Upper lobe of left lung (tissue), 6 donors: ENCODE measurements around the gene CABLES2. TPM values are rescaled to one million over a fixed set of nuclear protein-coding genes. Genes with fewer than 3 reads are reported as not detected.

Experiments
- ATAC-seq, 2 donors: fragments of 200-7000 bp; cut with Tn5 transposase; one replicate each; pipeline ENCODE4 v1.9.1; 2022; ENCODE audit warnings: mild to moderate bottlenecking in 2 of 2, moderate library complexity in 2 of 2; ENCODE audit not compliant: low FRiP score in 2 of 2
- DNase-seq, 2 donors: peaks; one replicate each; pipeline ENCODE4 v3.0.0-alpha.2; 2019 to 2020
- H3K27ac ChIP-seq, 4 donors: fragments of 200-600 bp; sonication (generic); one replicate each; pipeline ENCODE4 v1.5.1; 2016 to 2019
- H3K27me3 ChIP-seq, 4 donors: fragments of 200-600 bp; sonication (generic); one replicate each; pipeline ENCODE4 v1.5.1; 2017 to 2019
- H3K36me3 ChIP-seq, 4 donors: fragments of 200-600 bp; sonication (generic); one replicate each; pipeline ENCODE4 v1.5.1; 2016 to 2019
- H3K4me1 ChIP-seq, 4 donors: fragments of 200-600 bp; sonication (generic); one replicate each; pipeline ENCODE4 v1.5.1; 2018 to 2019
- H3K4me3 ChIP-seq, 4 donors: fragments of 200-600 bp; sonication (generic); one replicate each; pipeline ENCODE4 v1.5.1; 2017 to 2019; ENCODE audit warnings: mild to moderate bottlenecking in 2 of 4, moderate library complexity in 1 of 4
- H3K9me3 ChIP-seq, 4 donors: fragments of 200-600 bp; sonication (generic); one replicate each; pipeline ENCODE4 v1.5.1; 2018 to 2019
- EP300 ChIP-seq, 4 donors: sonication (generic); formaldehyde crosslinking; IDR thresholded peaks; one replicate each; pipeline ENCODE4 v1.5.1; 2017; ENCODE audit warnings: antibody characterized with exemption in 4 of 4, control low read depth in 2 of 4
- POLR2A ChIP-seq, 4 donors: fragments of 450-650 bp; IDR thresholded peaks; one replicate each; pipeline ENCODE4 v1.5.1; 2016 to 2017; ENCODE audit warnings: antibody characterized with exemption in 4 of 4, mild to moderate bottlenecking in 2 of 4
- POLR2AphosphoS5 ChIP-seq, 2 donors: sonication (generic); formaldehyde crosslinking; IDR thresholded peaks; one replicate each; pipeline ENCODE4 v1.5.1; 2017; ENCODE audit warnings: antibody characterized with exemption in 2 of 2
- WGBS, 2 donors: methylation state at CpG; one replicate each; pipeline ENCODE4 v1.1.5; 2017 to 2018; 5-methylcytosine and 5-hydroxymethylcytosine counted together
- total RNA-seq, 6 donors: library from RNA; depleted of rRNA in 4 of 6; stranded (reverse); fragments of >200 nt in 4 of 6; gene quantifications; one replicate each; pipeline versions ENCODE4 v1.1.0 to v1.2.1, GENCODE V29; 2016 to 2021
- TF ChIP-seq, protein P1 (sequence below), 6 experiments: fragments of 450-650 bp in 4 of 6; fragments of 200-600 bp in 2 of 6; sonication (generic) in 2 of 6; IDR thresholded peaks; one replicate each; pipeline ENCODE4 v1.5.1; 2016 to 2019; ENCODE audit warnings: antibody characterized with exemption in 6 of 6
- donor health status: DM: no; HTN: no; CAD: no; lungs with moderate emphysema.
- donor health status: DM: no; HTN: yes; CAD: no; lungs with severe emphysema.

The CABLES2 gene
- total RNA-seq, 6 donors from 2014 or later, result 2.2 to 5.2 (median 4.0) TPM

DNA sequence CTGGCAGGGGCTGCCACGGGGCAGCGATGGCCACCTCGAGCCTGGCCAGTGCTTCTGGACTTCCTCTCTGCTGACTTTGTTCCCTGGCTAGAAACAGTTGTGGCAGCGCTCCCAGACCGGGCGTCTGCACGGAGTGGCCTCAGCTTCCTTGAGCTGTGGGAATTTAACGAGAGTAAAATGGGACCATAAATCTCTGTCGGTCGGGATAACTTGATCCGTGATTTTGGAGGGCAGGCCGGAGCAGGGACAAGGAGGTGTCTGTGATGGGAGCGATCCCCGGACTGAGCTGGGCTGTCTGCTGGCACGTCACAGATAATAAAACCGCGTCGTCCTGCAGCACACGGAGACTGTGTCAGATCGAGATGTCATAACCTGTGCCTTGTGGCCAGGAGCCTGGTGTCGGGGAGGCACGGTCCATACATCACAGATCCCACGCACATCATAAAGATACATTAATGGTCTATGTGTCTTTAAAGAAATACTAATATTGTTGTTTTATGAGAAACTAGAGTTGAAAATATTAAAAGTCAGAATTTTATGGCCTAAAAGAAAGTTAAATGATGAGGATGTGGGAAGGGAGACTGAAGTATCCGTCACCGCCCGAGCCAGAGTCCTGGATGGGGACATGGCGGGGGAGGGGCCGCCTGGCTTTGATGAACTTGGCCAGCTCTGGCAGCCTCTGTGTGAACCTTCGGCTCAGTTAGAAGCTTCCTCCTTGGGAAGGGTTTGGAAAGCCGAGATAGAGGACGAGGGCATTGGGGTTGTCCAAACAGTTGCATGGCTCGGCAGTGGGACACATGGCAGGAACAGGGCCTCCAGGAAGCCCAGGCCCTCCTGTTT lies 26.8 kb upstream of the CABLES2 start:
- Histone ChIP-seq H3K4me3 (no peak overlapping the region), H3K27me3 (no peaks in the 10 kb centered on the region), H3K9me3 (no peaks in the 10 kb centered on the region), H3K27ac (no peak overlapping the region), H3K36me3 (no peaks in the 10 kb centered on the region), H3K4me1 (no peaks in the 10 kb centered on the region)
- ATAC-seq (no peak), DNase-seq (peak in 1 of 2 donors; percentile 49)
- TF ChIP-seq EP300 (IDR thresholded peaks at IDR 0.05) (no peak), POLR2AphosphoS5 (IDR thresholded peaks at IDR 0.05) (no peak), POLR2A (IDR thresholded peaks at IDR 0.05) (no peak)
- TF ChIP-seq, protein P1, sequence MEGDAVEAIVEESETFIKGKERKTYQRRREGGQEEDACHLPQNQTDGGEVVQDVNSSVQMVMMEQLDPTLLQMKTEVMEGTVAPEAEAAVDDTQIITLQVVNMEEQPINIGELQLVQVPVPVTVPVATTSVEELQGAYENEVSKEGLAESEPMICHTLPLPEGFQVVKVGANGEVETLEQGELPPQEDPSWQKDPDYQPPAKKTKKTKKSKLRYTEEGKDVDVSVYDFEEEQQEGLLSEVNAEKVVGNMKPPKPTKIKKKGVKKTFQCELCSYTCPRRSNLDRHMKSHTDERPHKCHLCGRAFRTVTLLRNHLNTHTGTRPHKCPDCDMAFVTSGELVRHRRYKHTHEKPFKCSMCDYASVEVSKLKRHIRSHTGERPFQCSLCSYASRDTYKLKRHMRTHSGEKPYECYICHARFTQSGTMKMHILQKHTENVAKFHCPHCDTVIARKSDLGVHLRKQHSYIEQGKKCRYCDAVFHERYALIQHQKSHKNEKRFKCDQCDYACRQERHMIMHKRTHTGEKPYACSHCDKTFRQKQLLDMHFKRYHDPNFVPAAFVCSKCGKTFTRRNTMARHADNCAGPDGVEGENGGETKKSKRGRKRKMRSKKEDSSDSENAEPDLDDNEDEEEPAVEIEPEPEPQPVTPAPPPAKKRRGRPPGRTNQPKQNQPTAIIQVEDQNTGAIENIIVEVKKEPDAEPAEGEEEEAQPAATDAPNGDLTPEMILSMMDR (IDR thresholded peaks at IDR 0.05), result no peak
- WGBS, 2 donors, result 44 to 49% methylated on average over 20 to 32 of the region's 32 CpGs

DNA sequence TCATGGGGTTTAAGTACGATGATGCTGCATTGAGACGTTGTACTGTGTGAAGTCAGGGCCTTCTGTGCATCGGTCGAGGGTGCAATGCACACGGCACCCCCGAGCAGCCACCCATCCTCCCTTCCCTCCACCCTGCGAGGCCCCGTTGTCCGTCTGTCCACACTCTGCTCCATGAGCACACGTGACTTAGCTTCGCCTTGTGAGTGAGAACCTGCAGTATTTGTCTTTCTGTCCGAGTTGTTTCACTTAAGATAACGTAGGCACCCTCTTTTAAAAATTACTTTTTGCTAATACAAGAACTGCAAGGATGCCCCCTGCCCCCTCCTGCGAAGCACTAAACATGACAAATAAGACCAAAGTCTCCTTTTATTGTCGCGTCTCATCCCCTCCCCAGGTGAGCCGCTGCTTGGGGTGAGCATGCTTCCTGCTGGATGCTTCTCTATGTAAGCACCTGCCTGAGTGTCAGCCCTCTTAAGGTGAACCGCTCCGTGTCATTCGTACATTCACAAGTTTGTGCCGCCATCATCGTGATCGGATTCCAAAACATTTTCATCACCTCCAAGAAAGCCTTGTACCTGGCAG lies 23.9 kb upstream of the CABLES2 start:
- ATAC-seq (no peak), DNase-seq (no peak)
- Histone ChIP-seq H3K36me3 (no peaks in the 10 kb centered on the region), H3K27ac (no peak overlapping the region), H3K4me3 (no peak overlapping the region), H3K27me3 (no peaks in the 10 kb centered on the region), H3K4me1 (peaks cover 6 to 20% (median 11%) of the 10 kb centered on the region in 4 donors), H3K9me3 (no peaks in the 10 kb centered on the region)
- WGBS, 2 donors, result 59 to 60% methylated on average over 23 of the region's 23 CpGs
- no peak for TF ChIP-seq POLR2AphosphoS5 (IDR thresholded peaks at IDR 0.05)
- TF ChIP-seq, protein P1 (IDR thresholded peaks at IDR 0.05), result no peak
- no peak for TF ChIP-seq POLR2A (IDR thresholded peaks at IDR 0.05)
- TF ChIP-seq EP300 (IDR thresholded peaks at IDR 0.05), result no peak

DNA sequence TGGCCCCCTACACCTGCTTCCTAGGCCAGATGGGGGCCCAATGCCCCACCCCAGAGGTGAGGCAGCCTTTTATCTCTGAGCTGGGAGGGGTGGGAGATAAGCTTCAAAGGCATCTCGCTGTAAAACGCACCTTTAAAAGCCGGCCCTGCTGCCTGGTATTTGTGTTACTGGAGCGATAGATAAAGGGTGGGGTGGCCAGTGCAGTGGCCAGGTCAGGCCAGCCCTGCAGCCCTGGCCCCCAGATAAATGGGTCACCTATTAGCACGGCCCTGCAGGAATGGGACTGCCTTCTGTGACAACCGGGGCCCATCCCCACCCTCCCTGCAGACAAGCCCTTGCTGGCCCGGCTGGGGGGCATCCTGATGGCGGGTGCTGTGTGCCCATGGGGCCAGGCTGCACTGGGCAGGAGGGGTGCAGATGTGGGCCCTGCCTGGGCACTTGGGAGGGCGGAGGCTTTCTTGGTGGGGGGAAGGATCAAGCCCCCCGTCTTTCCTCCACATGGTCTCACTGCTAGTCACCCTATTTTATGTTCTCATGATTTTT lies 23.3 kb upstream of the CABLES2 start:
- no peaks in the 10 kb centered on the region for H3K27me3 ChIP-seq
- peaks cover 6 to 20% (median 11%) of the 10 kb centered on the region in 4 donors for H3K4me1 ChIP-seq

DNA sequence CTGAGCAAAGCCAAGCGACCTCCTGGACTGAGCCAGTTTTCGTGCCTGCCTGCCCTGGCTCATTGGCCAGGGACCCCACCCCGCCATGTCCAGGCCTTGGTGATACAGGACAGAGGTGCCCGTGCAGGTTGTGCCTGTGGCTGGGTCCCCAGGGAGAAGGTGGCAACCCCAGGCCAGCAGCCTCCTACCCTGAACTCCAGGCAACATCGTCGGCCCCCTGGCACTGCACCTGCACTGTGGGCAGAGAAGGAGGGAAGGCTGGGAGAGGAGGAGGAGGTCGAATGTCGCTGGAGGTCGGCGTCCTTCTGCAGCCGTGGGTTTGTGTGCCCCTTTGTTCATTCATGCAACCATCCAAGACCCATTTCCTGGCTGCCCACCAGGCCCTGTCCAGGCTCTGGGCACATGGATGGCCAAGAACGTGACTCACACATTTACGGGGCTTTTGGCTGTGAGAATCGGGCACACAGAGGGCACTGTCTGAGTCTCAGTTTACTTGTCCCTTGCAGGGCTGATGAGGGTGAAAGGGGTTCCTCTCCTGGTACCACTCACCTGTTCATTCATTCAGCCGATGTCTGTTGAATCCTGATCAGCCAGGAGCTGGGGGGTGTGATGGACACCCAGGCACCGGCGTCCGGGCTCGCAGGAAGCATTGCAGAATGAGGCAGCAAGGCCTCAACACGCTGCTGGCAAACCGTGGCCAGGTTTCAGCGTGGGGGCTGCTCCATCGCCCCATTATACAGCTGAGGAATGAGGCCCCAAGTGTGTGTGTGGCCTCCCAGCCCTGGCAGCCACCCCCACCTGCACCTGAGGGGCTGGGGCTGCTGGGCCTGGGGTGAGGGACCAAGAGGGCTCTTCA lies 22.6 kb upstream of the CABLES2 start:
- H3K4me1 ChIP-seq, result peaks cover 6 to 20% (median 11%) of the 10 kb centered on the region in 4 donors
- ATAC-seq, result no peak
- DNase-seq, result peak in 1 of 2 donors; percentile 67
- no peaks in the 10 kb centered on the region for H3K9me3 ChIP-seq
- H3K4me3 ChIP-seq, result no peak overlapping the region
- 80 to 91% methylated on average over 18 to 23 of the region's 23 CpGs for WGBS, 2 donors
- no peak overlapping the region for H3K27ac ChIP-seq
- no peaks in the 10 kb centered on the region for H3K36me3 ChIP-seq
- TF ChIP-seq, protein P1 (IDR thresholded peaks at IDR 0.05), result no peak
- TF ChIP-seq POLR2A (IDR thresholded peaks at IDR 0.05) (no peak), EP300 (IDR thresholded peaks at IDR 0.05) (no peak), POLR2AphosphoS5 (IDR thresholded peaks at IDR 0.05) (no peak)
- no peaks in the 10 kb centered on the region for H3K27me3 ChIP-seq

More for the DNA sequence above, 23.3 kb upstream of the CABLES2 start:
- Histone ChIP-seq H3K9me3 (no peaks in the 10 kb centered on the region), H3K27ac (no peak overlapping the region), H3K4me3 (no peak overlapping the region), H3K36me3 (no peaks in the 10 kb centered on the region)
- ATAC-seq (no peak), DNase-seq (peak in 1 of 2 donors; percentile 61)
- no peak for TF ChIP-seq POLR2A (IDR thresholded peaks at IDR 0.05)
- TF ChIP-seq, protein P1 (IDR thresholded peaks at IDR 0.05), result no peak
- TF ChIP-seq POLR2AphosphoS5 (IDR thresholded peaks at IDR 0.05), result no peak
- WGBS, 2 donors, result 50 to 71% methylated on average over 9 to 10 of the region's 10 CpGs
